Esophagus squamous epithelium (tissue), 5 donors: ENCODE measurements around the gene HPGDS. TPM values are rescaled to one million over a fixed set of nuclear protein-coding genes. Genes with fewer than 3 reads are reported as not detected.
"Not testable (repeated sequence)": the region's sequence is repeated elsewhere in the genome, so short reads cannot be mapped to it uniquely, and the experiment has no call there.

Experiments used
- DNase-seq: peaks from one replicate; lab custom pipeline; 2025; lab: John Stamatoyannopoulos, UW
- H3K27ac ChIP-seq, 4 donors: fragments of 200-600 bp; sonication (generic); one replicate each; pipeline ENCODE4 v1.5.1; 2016 to 2019; ENCODE audit warnings: mild to moderate bottlenecking in 1 of 4
- H3K27me3 ChIP-seq, 4 donors: fragments of 200-600 bp; sonication (generic); 1 replicate in 3 of 4; 2 replicates in 1 of 4; pipeline versions ENCODE4 v1.5.1 to v1.6.0; 2017 to 2021; ENCODE audit warnings: antibody characterized with exemption in 1 of 4
- H3K36me3 ChIP-seq, 3 donors: fragments of 200-600 bp; sonication (generic); one replicate each; pipeline ENCODE4 v1.5.1; 2016 to 2019
- H3K4me1 ChIP-seq, 3 donors: fragments of 200-600 bp; sonication (generic); one replicate each; pipeline ENCODE4 v1.5.1; 2017 to 2019
- H3K4me3 ChIP-seq, 4 donors: fragments of 200-600 bp; sonication (generic); 1 replicate in 3 of 4; 2 replicates in 1 of 4; pipeline ENCODE4 v1.5.1; 2016 to 2019; ENCODE audit warnings: mild to moderate bottlenecking in 2 of 4, moderate library complexity in 1 of 4
- H3K9me3 ChIP-seq, 3 donors: fragments of 200-600 bp; sonication (generic); one replicate each; pipeline ENCODE4 v1.5.1; 2016 to 2019
- POLR2A ChIP-seq, 4 donors: fragments of 450-650 bp; IDR thresholded peaks; one replicate each; pipeline ENCODE4 v1.6.1; 2017; ENCODE audit warnings: antibody characterized with exemption in 4 of 4, mild to moderate bottlenecking in 4 of 4, moderate library complexity in 3 of 4
- WGBS, 2 donors: methylation state at CpG; one replicate each; pipeline ENCODE4 v1.1.5; 2018; 5-methylcytosine and 5-hydroxymethylcytosine counted together
- intact Hi-C: fragments of 100-400 bp; cut with DNase I; formaldehyde crosslinking; loops from one replicate; pipeline ENCODE4 v1.15.0; 2022
- total RNA-seq, 4 donors: library from RNA; depleted of rRNA; stranded (reverse); fragments of >200 nt; gene quantifications; one replicate each; pipeline ENCODE4 v1.1.0, GENCODE V29; 2016
- TF ChIP-seq, protein P1 (sequence below), 6 experiments: fragments of 450-650 bp in 4 of 6; fragments of 200-600 bp in 2 of 6; sonication (generic) in 2 of 6; IDR thresholded peaks; one replicate each; pipeline ENCODE4 v1.5.1; 2016 to 2019; ENCODE audit warnings: antibody characterized with exemption in 6 of 6, mild to moderate bottlenecking in 4 of 6, moderate library complexity in 4 of 6
- donor health status: DM: yes; HTN: yes; CAD: no.

Gene HPGDS
- total RNA-seq, 4 donors from 2014 or later = 0.13 to 5.5 (median 0.15) TPM; not detected in 1

DNA sequence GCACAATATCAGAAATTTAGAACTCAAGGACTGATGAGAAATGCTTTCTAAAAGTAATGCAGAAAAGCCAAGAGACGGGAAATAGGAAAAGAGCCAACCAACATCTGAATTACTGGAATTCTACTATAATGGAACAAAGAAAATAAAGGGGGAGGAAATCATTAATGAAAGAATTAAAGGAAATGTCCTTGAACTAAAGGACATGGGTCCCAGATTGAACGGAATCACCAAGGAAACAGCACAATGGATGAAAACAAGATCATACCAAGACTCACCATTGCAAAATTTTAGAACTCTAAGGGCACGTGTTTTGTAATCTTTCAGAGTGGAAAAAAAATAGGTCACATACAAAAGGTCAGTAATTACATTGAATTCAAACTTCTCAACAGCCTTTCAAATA lies 35.9 kb downstream of the HPGDS start:
- intact Hi-C loops = no loop called here
- no peak overlapping the region for H3K4me3 ChIP-seq
- no peaks in the 10 kb centered on the region for H3K27me3 ChIP-seq
- TF ChIP-seq POLR2A (IDR thresholded peaks at IDR 0.05) = no peak
- TF ChIP-seq, protein P1, sequence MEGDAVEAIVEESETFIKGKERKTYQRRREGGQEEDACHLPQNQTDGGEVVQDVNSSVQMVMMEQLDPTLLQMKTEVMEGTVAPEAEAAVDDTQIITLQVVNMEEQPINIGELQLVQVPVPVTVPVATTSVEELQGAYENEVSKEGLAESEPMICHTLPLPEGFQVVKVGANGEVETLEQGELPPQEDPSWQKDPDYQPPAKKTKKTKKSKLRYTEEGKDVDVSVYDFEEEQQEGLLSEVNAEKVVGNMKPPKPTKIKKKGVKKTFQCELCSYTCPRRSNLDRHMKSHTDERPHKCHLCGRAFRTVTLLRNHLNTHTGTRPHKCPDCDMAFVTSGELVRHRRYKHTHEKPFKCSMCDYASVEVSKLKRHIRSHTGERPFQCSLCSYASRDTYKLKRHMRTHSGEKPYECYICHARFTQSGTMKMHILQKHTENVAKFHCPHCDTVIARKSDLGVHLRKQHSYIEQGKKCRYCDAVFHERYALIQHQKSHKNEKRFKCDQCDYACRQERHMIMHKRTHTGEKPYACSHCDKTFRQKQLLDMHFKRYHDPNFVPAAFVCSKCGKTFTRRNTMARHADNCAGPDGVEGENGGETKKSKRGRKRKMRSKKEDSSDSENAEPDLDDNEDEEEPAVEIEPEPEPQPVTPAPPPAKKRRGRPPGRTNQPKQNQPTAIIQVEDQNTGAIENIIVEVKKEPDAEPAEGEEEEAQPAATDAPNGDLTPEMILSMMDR (IDR thresholded peaks at IDR 0.05) = no peak
- H3K27ac ChIP-seq = no peak overlapping the region
- no peaks in the 10 kb centered on the region for H3K36me3 ChIP-seq
- no peaks in the 10 kb centered on the region for H3K4me1 ChIP-seq
- WGBS, 2 donors = 53 to 68% methylated on average over 3 of the region's 3 CpGs
- no peaks in the 10 kb centered on the region for H3K9me3 ChIP-seq
- no peak for DNase-seq

DNA sequence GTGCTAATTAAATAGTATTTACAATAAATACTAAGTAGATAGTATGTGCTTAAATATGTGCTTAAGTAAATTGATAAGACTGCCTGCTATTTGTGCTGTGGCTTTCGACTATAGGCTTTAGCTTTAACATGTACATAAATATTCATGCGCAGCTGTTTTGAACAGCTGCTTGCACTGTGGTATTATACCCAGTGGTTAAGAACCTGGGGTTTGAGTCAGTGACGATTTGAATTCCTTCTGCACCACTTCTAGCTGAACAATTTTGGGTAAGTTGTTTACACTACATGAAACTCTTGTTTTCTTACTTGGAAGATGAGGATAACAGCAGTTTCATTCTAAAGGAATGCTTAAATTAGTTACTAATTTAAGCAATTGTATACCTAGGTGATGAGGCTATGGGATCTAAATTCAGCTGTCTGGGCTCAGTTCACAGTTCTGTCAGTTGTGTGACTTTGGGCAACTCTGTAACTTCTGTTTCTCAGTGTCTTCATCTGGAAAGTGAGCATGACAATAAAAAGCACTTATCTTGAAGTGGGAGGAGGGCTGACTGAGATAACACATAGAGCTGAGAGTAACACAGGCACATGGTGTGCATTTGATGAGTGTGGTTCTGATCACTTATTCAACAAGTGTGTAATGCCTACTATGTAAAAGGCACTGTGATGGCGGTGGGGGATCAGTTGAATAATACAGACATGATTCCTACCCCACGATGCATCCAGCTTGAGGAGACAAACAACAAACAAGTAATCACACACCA lies 37.0 kb downstream of the HPGDS start:
- intact Hi-C loops = no loop called here
- Histone ChIP-seq H3K4me1 (no peaks in the 10 kb centered on the region), H3K4me3 (no peak overlapping the region), H3K27ac (no peak overlapping the region), H3K9me3 (no peaks in the 10 kb centered on the region), H3K36me3 (no peaks in the 10 kb centered on the region), H3K27me3 (no peaks in the 10 kb centered on the region)
- TF ChIP-seq, protein P1 (IDR thresholded peaks at IDR 0.05) = no peak
- TF ChIP-seq POLR2A (IDR thresholded peaks at IDR 0.05) = no peak
- 78 to 79% methylated on average over 5 of the region's 5 CpGs for WGBS, 2 donors
- DNase-seq = no peak

GRCh38 chr4:94304365-94304971 lies 38.2 kb downstream of the HPGDS start:
- H3K27me3 ChIP-seq = no peaks in the 10 kb centered on the region
- no peaks in the 10 kb centered on the region for H3K4me1 ChIP-seq
- no peaks in the 10 kb centered on the region for H3K36me3 ChIP-seq
- H3K27ac ChIP-seq = no peak overlapping the region
- TF ChIP-seq, protein P1 (IDR thresholded peaks at IDR 0.05) = peak in 5 of 6 experiments; percentile 33 to 59 (median 43)
- TF ChIP-seq POLR2A (IDR thresholded peaks at IDR 0.05) = no peak
- no peak for DNase-seq
- 42 to 43% methylated on average over 2 of the region's 2 CpGs for WGBS, 2 donors
- H3K4me3 ChIP-seq = no peak overlapping the region
- no peaks in the 10 kb centered on the region for H3K9me3 ChIP-seq
- intact Hi-C loops = no loop called here

- peaks cover 0 to 10% (median 0%) of the 10 kb centered on the region in 3 donors for H3K4me1 ChIP-seq
- DNase-seq = no peak
- no peaks in the 10 kb centered on the region for H3K27me3 ChIP-seq
- intact Hi-C loops = no loop called here
- TF ChIP-seq, protein P1 (IDR thresholded peaks at IDR 0.05) = no peak
- no peak for TF ChIP-seq POLR2A (IDR thresholded peaks at IDR 0.05)
- no peak overlapping the region for H3K4me3 ChIP-seq
- no peak overlapping the region for H3K27ac ChIP-seq
- no peaks in the 10 kb centered on the region for H3K9me3 ChIP-seq
- 91 to 100% methylated on average over 2 of the region's 2 CpGs for WGBS, 2 donors
- no peaks in the 10 kb centered on the region for H3K36me3 ChIP-seq
These were observed 40.4 kb downstream of the HPGDS start for GRCh38 chr4:94302191-94302590.

- no peaks in the 10 kb centered on the region for H3K36me3 ChIP-seq
- WGBS, 2 donors = 43 to 50% methylated on average over 4 of the region's 4 CpGs
- DNase-seq = no peak
- H3K27ac ChIP-seq = no peak overlapping the region
- no peaks in the 10 kb centered on the region for H3K27me3 ChIP-seq
- peaks cover 0 to 10% (median 0%) of the 10 kb centered on the region in 3 donors for H3K4me1 ChIP-seq
- intact Hi-C loops = no loop called here
- no peaks in the 10 kb centered on the region for H3K9me3 ChIP-seq
- no peak overlapping the region for H3K4me3 ChIP-seq
- no peak for TF ChIP-seq POLR2A (IDR thresholded peaks at IDR 0.05)
- TF ChIP-seq, protein P1 (IDR thresholded peaks at IDR 0.05) = no peak
These were observed 43.8 kb downstream of the HPGDS start for GRCh38 chr4:94298725-94299252.

DNA sequence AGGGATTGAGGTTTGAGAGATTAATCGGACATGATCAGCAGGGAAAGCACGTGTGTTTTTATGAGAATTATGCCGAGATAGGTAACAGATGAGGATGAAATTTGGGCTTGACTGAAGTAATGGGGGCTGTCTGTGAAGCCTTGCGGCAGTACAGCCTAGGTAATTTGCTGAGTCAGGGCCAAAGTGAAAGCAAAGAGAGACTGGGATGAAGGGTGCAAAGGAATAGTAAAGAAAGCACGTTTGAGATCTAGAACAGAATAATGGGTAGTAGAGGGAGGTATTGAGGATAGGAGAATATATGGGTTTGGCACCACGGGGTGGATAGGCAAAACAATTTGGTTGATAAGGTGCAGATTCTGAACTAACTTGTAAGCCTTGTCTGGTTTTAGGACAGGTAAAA lies 47.2 kb downstream of the HPGDS start:
- peaks cover 0 to 10% (median 0%) of the 10 kb centered on the region in 3 donors for H3K4me1 ChIP-seq
- DNase-seq, H3K27ac ChIP-seq, intact Hi-C loops, H3K4me3 ChIP-seq, H3K27me3 ChIP-seq, H3K9me3 ChIP-seq: not testable (repeated sequence)
- 69 to 74% methylated on average over 6 of the region's 6 CpGs for WGBS, 2 donors
- H3K36me3 ChIP-seq = peaks cover 0 to 25% (median 0%) of the 10 kb centered on the region in 3 donors

- H3K27ac ChIP-seq, H3K27me3 ChIP-seq, H3K4me3 ChIP-seq, H3K9me3 ChIP-seq, H3K4me1 ChIP-seq, DNase-seq, intact Hi-C loops: not testable (repeated sequence)
- 81 to 95% methylated on average over 4 of the region's 4 CpGs for WGBS, 2 donors
- H3K36me3 ChIP-seq = peaks cover 0 to 40% (median 0%) of the 10 kb centered on the region in 3 donors
These were observed 48.7 kb downstream of the HPGDS start for GRCh38 chr4:94293981-94294380.
